Inflammatory macrophage treated with lipopolysaccharide for 4 hours (primary cell): ENCODE measurements around the gene RRAGA.
"Not testable (repeated sequence)": the region's sequence is repeated elsewhere in the genome, so short reads cannot be mapped to it uniquely, and the experiment has no call there.

Experiments used
- DNase-seq: peaks from one replicate; pipeline ENCODE4 v3.0.0-alpha.2; 2020

The RRAGA gene

GRCh38 chr9:19087106-19088000 lies 38.1 kb downstream of the RRAGA start:
- DNase-seq: peak; percentile 18

- DNase-seq: not testable (repeated sequence)
Observed at GRCh38 chr9:19097431-19097830, 48.2 kb downstream of the RRAGA start.
